HG03521 (cell line): Measurements from ENCODE around the gene COL7A1.
"Not testable (repeated sequence)": the region's sequence is repeated elsewhere in the genome, so short reads cannot be mapped to it uniquely, and the experiment has no call there.

ENCODE experiments used
- ATAC-seq: cut with Tn5 transposase; IDR thresholded peaks from one replicate; pipeline ENCODE4 v1.9.1; 2021; ENCODE audit warnings: mild to moderate bottlenecking, moderate library complexity; ENCODE audit not compliant: unreplicated experiment

Gene COL7A1

GRCh38 chr3:48565186-48565585 is 29.9 kb downstream of the COL7A1 start:
- ATAC-seq, result no peak

GRCh38 chr3:48564667-48565066 is 30.5 kb downstream of the COL7A1 start:
- no peak for ATAC-seq

- ATAC-seq, result no peak
Observed at GRCh38 chr3:48564022-48564421, 31.1 kb downstream of the COL7A1 start.

- no peak for ATAC-seq
Observed at GRCh38 chr3:48563382-48563918, 31.7 kb downstream of the COL7A1 start, which contains the start of gene UCN2. UCN2 (minus strand) TSS chr3:48563781; CDS start chr3:48563124, 657 bp downstream.

GRCh38 chr3:48562367-48563095 is 32.6 kb downstream of the COL7A1 start:
- no peak for ATAC-seq

GRCh38 chr3:48561045-48561736 is 33.9 kb downstream of the COL7A1 start:
- ATAC-seq, result no peak

GRCh38 chr3:48560648-48561018 is 34.5 kb downstream of the COL7A1 start:
- no peak for ATAC-seq

GRCh38 chr3:48558493-48559134 is 36.5 kb downstream of the COL7A1 start:
- no peak for ATAC-seq

GRCh38 chr3:48556796-48557626 is 38.1 kb downstream of the COL7A1 start, which contains the start of gene PFKFB4:
PFKFB4 (minus strand) TSS chr3:48556803; CDS start chr3:48556777, 26 bp downstream.
- ATAC-seq, result peak; percentile 87

- no peak for ATAC-seq
Observed at GRCh38 chr3:48555949-48556795, 39.0 kb downstream of the COL7A1 start.

- no peak for ATAC-seq
Observed at GRCh38 chr3:48555231-48555948, 39.7 kb downstream of the COL7A1 start.

- ATAC-seq, result no peak
Observed at GRCh38 chr3:48553886-48554845, 41.0 kb downstream of the COL7A1 start.

- ATAC-seq, result no peak
Observed at GRCh38 chr3:48553361-48553760, 41.8 kb downstream of the COL7A1 start.

- ATAC-seq, result no peak
Observed at GRCh38 chr3:48552111-48552951, 42.8 kb downstream of the COL7A1 start.

- ATAC-seq, result not testable (repeated sequence)
Observed at GRCh38 chr3:48551651-48552050, 43.5 kb downstream of the COL7A1 start.

- ATAC-seq, result no peak
Observed at GRCh38 chr3:48548729-48549705, 46.1 kb downstream of the COL7A1 start.
